GM18909 (cell line): ENCODE measurements around the gene SF3B2.
"Not testable (repeated sequence)": the region's sequence is repeated elsewhere in the genome, so short reads cannot be mapped to it uniquely, and the experiment has no call there.

Experiments used
- ATAC-seq: cut with Tn5 transposase; IDR thresholded peaks from one replicate; pipeline ENCODE4 v1.9.1; 2021; ENCODE audit warnings: mild to moderate bottlenecking; ENCODE audit not compliant: unreplicated experiment, poor library complexity

Gene SF3B2

DNA sequence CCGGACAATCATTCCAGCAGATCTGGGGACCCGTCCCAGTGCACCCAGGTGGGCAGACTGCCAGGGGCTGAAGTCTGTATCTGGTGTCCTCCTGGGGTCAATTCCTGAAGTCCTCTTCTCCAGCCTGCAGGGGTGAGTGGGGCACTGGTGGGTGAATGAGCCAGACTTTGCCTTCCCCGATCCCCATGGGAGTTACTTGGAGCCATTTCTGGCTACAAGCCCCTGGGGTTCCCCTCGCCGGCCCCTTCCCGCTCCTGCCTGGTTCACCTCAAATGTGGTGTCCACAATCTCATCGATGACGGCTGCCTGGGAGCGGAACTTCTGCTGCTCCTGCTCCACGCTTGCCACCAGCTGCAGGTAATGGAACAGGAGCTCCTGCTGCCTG lies 35.4 kb upstream of the SF3B2 start:
- ATAC-seq: no peak

DNA sequence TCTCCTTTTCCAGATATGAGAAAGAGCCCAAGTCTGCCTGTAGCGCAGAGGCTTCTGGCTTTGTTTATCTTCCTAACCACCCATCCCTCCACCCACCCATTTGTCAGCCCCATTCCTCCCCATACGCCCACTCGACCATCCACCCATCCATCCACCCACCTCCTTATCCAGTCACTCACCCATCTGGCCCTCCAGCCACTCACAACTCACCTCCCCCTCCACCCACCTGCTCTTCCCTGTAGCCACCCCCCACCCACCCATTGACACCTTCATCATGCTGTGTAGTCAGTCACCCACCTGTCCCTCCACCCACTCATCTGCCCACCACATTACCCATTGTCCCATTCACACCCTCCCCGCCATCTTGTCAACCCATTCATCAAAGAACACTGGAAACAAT lies 34.8 kb upstream of the SF3B2 start:
- no peak for ATAC-seq

- ATAC-seq: no peak
These were observed 32.0 kb upstream of the SF3B2 start for GRCh38 chr11:66020212-66020611.

GRCh38 chr11:66020618-66021357 lies 31.4 kb upstream of the SF3B2 start:
- ATAC-seq: no peak

DNA sequence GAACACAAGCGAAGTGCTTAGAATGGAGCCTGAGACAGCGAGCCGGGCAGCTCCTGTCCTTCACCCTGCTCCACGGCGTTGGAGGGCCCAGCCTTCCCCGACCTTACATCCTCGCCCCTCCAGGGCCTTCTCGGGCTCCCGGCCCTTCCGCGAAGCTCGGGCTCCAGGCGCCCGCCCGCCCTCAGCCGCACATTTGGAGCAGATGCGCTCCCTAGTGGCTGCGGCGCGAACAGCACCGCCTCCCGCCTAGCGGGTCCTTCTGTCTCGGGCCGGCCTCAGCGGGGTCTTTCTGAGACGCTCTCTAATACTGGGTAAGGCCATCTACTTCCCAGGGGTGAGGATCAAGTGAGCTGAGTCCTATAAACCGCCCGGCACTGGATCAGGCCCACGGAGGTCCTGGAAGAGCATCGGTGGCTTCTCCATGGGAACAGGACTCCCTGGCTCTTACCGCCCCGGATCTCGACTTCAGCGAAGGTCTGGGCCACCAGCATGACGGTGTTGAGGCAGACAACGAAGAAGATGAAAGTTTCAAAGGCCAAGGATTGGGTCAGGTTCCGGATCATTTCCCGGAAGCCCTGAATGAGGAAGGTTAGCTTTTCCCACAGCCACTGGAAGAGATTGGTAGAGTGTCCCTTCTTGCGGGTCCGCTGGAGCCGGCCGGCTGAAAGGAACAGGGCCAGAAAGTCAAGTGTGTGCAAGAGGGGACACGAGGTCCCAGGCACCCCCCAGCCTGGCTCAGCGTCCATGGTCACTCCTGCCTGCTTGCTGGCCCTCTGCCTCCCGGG lies 29.6 kb upstream of the SF3B2 start:
- ATAC-seq: no peak

DNA sequence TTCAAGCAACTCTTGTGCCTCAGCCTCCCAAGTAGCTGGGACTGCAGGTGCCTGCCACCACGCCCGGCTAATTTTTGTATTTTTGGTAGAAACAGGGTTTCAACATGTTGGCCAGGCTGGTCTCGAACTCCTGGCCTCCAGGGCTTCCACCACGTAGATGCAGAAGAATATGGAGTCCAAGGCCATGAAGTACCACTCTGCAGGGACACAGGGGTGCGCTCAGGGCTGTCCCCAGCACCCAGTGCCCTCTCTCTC lies 29.1 kb upstream of the SF3B2 start:
- not testable (repeated sequence) for ATAC-seq

DNA sequence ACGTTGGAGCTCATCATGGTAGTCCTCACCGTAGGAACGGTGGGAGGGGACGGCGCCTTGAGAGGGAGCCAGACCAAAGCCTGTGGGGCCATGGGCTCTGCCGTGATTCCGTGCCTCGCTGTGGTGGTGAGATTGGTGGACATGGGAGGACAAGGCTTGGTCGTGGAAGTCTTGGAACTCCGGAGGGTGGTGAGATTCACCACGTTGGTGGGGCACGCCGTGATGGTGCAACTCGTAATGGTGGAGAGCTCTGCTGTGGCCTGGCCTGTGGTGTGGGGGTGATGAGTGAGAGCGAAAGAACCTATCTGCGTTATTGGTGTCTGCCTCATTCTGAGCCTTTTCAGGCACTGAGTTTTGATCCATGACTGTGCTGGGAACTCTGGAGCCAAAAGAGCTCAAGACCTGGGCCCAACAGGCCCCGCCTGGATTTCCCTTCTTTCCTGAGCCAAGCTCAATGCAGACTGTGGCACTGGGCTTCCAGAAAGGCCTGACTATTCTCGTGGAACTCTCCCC lies 26.1 kb upstream of the SF3B2 start, which contains the start of gene CATSPER1:
Gene CATSPER1 (minus strand): TSS at position 463 of the 513 bp plus-strand sequence. CDS start 100 bp downstream, at position 363.
- no peak for ATAC-seq

GRCh38 chr11:66032957-66033735 lies 19.0 kb upstream of the SF3B2 start:
- ATAC-seq: no peak

GRCh38 chr11:66035653-66036333 lies 16.4 kb upstream of the SF3B2 start:
- no peak for ATAC-seq

- no peak for ATAC-seq
These were observed 15.8 kb upstream of the SF3B2 start for GRCh38 chr11:66036334-66036710.

GRCh38 chr11:66037327-66037726 lies 14.8 kb upstream of the SF3B2 start:
- ATAC-seq: no peak

DNA sequence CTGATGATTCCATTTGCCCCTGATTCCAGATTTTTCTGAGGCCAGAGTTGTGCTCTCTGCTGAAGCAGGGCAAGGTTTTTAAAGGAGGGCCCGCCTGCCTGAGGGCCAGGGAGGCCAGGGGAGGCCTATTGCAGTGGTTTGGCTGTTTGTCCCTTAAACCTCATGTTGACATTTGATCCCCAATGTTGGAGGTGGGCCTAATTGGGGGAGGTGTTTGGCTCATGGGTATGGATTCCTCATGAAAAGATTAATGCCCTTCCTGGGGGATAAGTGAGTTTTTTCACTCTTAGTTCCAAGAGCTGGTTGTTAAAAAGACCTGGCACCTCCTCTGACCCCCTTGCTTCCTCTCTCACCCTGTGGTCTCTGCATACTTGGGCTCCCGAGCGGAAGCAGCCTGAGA lies 12.4 kb upstream of the SF3B2 start:
- ATAC-seq: no peak

DNA sequence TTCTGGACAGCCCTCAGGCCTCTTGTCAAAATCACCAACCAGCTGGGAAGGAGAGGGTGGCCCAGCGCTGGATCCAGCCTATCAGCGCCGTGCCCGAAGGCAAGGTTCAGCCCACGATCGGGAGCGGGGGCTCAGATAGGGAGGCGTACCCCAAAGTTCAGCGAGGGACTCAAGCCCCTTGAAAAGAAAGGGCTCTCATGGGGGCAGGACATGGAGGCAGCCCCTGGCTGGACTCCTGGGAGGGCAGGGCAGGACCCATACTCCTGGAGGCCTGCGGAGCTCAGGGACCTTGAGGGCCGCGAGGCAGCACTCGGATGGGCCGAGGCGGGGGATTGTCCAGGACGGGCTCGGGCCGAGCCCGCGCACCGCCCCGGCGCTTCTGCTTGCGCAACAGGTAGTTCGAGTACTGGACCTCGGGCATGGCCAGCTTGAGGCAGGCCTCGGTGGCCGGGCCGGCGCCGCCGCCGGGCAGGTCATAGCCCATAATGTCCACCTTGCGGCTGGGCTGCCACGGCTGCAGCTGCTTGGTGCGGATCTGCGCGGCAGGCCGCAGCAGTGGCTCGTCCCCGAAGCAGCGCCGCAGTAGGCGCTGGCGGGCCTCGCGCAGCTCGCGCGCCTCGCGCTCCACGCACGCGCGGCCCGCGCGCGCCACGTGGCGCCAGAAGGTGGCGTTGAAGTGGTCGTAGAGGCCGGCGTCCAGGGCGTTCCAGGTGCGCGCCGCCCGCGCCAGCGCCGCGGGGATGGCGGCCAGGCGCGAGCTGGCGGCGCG lies 9.8 kb upstream of the SF3B2 start:
- ATAC-seq: no peak

DNA sequence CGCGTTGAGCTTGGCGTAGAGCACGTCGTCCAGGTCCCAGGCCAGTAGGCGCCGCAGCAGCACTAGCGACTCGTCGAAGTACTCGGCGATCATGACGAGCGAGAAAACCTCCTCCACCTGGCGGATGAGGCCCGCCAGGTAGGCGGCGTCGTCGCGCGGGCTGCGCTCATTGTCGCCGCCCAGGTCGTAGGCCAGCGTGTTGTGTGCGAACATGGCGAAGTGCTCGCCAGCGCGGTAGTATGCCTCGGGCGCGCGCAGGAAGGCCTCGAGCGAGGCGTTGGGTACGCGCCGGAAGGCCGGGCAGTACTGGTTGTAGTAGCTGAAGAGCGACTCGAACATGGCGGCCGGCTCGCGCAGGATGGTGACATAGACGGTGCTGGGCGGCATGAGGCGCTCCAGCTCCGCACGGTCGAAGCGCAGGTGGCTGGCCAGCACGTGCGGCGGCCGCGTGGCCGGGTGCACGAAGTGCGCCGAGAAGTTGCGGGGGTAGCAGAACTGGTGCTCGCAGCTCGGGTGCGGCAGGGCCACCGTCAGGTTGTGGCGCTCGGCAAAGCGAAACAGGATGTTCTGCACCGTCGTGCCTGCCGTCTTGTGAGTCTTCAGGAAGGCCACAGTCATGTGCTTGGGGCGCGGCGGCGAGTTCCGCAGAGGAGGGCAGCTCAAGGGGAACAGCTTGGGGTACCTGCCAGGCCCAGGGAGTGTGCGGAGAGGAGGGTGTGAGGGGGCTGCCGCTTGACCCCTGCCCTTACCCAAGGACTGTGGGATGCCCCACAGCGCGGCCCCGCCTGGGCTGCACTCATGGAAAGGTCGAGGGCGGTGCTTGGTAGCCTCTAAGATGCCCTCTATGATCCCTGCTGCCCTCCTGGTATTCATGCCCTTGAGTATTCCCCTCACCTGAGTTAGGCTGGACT lies 8.9 kb upstream of the SF3B2 start:
- ATAC-seq: no peak

DNA sequence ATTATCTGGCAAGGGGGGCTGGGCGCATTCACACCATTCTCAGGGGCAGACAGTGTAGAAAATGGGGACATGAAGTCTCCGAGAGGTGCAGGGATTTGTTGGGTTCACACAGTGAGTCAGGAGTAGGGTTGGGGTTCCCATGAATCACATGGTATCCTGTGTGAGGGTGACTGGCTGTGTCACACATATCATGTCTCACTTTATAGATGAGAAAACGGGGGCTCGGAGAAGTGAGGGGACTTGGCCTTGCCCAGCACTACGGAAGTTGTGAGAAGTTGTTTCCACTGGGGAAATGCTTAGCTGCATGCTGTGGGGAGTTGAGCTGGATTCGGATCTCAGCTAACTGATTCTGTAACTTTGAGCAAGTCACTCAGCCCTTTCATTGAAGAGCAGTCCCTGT lies 7.4 kb upstream of the SF3B2 start:
- ATAC-seq: no peak

DNA sequence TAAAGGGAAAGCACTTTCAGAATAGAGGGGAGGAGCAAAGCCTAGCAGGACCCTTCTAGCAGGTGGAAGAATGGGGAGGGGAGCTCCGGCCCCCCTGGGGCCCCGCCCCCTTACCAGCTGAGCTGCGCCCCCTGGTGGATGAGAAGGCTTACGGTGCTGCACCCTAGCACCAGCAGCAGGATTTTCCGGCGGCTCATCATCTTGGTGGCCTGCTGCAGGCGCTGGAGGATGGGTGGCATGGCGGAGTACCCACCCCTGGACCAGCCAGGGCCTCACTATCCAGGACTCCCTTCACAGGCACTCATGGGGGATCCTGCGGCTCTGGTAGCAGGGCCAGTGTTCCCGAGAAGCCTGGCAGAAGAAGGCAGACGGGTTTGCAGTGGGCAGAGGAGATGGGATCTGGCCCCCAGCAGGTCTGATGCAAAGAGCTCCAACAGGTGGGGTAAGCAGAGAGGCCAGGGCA lies 7.0 kb upstream of the SF3B2 start:
- no peak for ATAC-seq

DNA sequence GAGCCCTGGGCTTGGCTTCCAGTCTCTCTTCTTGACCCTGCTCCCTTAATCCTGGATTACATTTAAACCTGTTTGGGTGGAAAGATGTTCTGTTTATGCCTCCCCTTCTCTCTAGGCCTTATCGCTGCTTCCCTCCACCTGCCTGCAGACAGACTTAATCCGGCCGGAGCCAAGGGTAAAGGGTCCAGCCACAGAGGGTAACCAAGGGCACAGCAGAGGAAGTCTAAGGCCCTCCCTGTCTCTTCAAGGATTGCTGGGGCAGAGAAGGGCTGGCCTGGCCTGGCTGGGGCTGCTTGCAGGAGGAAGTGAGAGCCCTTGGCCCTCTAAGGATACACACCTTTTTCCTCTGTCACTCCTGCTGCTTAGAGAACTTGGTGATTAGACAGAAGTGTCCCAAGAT lies 5.3 kb upstream of the SF3B2 start:
- ATAC-seq: no peak

DNA sequence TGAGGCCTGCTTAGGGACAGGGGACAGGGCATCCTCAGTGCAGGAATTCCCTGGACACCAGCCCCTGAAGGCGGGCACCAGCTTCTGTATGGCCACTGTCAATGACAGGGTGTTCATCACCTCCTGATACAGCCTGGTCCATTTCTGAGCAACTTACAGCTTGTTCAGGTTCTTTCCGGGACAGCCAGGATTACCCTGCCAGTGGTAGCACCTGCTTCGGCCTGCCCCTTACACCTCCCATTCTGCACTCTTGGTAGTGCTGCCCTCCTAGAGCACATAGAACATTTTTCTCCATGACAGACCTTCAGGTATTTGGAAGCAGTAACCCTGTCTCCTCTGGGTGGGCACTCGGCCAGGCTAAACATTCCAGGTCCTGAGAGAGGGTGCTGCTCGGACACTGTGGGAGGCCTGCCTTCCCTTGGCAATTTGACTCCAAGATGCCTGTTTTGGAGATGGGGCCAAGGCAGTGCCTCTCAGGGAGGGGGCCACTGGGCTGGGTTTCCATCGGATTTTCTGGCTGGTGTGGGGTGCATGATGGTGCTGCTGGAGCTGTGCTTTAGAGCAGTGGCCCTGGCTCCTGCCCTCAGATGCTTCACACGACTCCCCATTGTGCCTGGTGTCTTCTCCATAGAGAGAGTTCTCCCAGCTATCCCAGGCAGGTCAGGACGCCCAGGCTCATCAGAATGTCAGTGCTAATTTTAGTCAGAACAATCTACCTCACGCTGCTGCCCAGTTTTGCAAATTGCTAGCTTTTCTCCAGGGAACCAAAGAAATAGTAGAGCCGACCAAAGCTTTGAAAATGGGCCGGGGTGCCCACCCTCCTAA lies 4.4 kb upstream of the SF3B2 start:
- ATAC-seq: no peak
